ENCODE data around the gene MACF1.
"Not testable (repeated sequence)": the region's sequence is repeated elsewhere in the genome, so short reads cannot be mapped to it uniquely, and the experiment has no call there.

The MACF1 gene

DNA sequence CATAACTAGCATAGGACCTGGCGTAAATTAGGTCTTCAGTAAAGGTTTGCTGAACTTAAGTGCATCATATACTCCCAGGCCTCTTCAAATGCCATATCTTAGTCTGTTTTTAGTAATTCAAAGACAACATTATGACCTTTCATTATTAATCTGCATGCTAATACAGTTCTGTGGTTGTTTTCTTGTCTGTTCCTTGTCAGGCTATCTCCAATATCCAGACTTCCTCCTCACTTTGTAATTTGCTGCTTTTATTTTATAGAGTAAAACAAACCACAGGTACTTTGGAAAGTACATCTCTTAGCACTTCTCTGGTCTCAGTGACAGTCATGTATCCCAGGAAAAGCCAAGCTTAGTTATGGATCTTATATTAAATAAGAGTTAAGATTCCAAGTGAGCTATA is 221.9 kb downstream of the MACF1 start:
- no peak for DNase-seq

- no peak for DNase-seq
These were observed 222.9 kb downstream of the MACF1 start for GRCh38 chr1:39427374-39427773.

- DNase-seq = no peak
These were observed 223.4 kb downstream of the MACF1 start for GRCh38 chr1:39427912-39428311.

GRCh38 chr1:39431927-39432326 is 227.4 kb downstream of the MACF1 start:
- no peak for DNase-seq

DNA sequence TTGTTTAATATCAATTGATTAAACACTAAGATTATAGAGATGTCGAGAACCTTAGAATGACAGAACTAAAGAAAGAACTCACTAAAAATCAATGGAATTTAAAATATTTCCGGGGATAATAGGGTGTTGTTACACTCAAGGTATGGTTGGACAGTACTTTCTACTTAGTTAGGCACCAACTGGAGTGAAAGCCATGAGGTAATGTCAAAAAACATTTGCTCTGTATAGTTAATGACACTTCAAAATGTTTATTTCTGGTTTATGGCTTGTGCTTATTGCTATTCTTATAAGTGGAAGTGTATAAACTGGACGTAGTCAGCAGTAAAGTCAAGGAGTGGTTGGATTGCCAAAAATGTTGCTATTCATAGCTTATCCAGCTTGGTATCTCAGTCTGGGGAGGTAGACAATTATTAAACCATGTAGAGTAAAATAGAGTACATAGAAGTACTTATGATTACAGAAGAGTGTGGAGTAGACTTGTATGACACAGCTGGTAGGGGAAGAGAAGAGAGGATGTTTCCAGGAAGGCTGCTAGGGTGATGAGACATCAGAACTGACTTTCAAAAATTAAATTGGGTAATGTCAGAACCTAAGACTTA is 230.4 kb downstream of the MACF1 start:
- no peak for DNase-seq

GRCh38 chr1:39435597-39435996 is 231.1 kb downstream of the MACF1 start:
- no peak for DNase-seq

GRCh38 chr1:39436842-39437241 is 232.3 kb downstream of the MACF1 start:
- no peak for DNase-seq

DNA sequence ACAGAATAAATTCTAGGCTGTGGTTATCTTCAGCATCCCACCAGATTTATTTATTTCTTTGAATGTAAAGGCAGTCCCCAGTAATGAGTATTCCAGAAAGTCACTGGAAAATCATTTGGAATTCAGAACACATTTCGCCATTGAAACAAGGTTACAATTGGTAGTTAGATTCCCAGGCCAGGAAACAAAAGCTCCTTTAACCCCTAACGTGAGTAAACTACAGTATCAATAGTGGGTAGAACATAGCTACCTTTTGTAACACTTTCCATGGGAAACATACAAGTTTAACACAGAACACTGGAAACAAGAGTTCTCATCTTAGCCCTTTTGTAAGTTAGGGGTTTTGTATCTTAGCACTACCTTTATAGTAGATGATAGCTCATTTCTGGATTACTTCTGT is 233.5 kb downstream of the MACF1 start:
- no peak for DNase-seq

- no peak for DNase-seq
These were observed 236.4 kb downstream of the MACF1 start for GRCh38 chr1:39440856-39441255.

GRCh38 chr1:39441797-39442196 is 237.3 kb downstream of the MACF1 start:
- DNase-seq = no peak

DNA sequence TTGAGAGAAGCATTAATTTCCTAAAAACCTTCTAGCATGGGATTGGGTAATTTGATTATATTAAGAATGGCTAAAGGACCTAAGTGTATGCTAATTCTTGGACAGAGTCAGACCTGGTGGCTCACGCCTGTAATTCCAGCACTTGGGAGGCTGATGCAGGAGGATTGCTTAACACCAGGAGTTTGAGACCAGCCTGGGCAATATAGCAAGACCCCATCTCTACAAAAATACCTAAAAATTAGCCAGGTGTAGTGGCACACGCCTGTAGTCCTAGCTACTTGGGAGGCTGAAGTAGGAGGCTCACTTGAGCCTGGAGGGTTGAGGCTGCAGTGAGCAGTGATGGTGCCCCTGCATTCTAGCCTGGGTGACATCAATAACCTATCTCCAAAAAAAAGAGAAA is 241.1 kb downstream of the MACF1 start:
- no peak for DNase-seq

- no peak for DNase-seq
These were observed 242.6 kb downstream of the MACF1 start for GRCh38 chr1:39446986-39447567.

GRCh38 chr1:39450041-39450440 is 245.5 kb downstream of the MACF1 start:
- DNase-seq = not testable (repeated sequence)

GRCh38 chr1:39450956-39451606 is 246.6 kb downstream of the MACF1 start:
- no peak for DNase-seq

DNA sequence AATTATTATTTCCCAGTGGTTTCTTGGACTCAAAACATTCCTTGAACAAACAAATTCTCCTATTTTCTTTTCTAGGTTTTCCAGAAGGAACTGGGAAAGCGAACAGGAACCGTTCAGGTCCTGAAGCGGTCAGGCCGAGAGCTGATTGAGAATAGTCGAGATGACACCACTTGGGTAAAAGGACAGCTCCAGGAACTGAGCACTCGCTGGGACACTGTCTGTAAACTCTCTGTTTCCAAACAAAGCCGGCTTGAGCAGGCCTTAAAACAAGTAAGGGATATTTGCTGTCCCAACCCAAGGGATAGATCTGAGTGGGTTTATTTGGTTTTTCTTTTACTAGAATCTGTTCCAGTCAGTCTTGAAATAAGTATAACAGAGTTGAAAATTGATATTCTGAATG is 247.6 kb downstream of the MACF1 start:
- DNase-seq = no peak

GRCh38 chr1:39452540-39452939 is 248.0 kb downstream of the MACF1 start:
- no peak for DNase-seq

GRCh38 chr1:39453603-39454002 is 249.1 kb downstream of the MACF1 start:
- no peak for DNase-seq

DNA sequence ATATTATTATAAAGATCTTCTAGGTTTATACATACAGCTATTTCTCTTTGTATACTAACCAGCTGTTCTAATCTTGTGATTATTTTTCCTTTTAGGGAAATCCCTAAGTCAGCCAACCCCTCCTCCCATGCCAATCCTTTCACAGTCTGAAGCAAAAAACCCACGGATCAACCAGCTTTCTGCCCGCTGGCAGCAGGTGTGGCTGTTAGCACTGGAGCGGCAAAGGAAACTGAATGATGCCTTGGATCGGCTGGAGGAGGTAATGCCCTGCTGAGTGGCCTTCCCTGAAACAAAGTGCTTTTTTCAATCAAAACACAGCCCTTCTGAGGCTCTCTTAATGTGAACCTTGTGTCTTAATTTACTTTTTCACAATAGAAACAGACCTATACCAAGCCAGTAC is 254.5 kb downstream of the MACF1 start:
- no peak for DNase-seq

GRCh38 chr1:39462074-39462473 is 257.6 kb downstream of the MACF1 start:
- DNase-seq = no peak

DNA sequence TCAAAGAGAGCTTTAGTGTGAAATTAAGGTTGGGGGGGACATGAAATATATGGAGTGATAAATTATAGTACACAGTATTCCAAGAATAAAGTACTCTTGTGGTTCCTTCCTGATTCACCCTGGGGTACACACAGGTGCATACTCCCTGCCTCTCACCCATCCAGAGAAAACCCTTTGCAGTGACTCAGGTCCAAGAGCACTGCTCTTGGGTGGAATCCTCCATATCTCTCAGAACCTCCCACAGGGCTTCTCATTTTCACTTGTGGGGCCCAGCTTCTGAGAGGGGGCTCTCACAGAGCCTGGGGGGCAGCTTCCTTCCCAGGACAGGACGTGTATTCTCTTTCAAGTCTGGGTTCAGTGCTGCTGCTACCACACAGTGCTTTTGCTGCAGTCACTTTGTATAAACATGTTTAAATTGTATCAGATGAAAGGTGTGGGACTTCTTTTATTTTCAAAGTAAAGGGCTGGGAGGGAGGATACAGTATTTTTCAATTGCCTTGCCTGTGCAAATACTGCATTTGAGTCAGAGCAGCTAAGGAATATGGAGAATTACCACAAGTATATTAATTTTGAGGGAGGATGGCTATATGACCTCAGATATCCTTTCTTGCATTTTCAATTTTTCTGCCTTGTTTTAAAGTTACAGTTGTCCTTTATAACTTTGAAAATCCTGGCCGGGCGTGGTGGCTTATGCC is 262.1 kb downstream of the MACF1 start:
- DNase-seq = no peak

DNA sequence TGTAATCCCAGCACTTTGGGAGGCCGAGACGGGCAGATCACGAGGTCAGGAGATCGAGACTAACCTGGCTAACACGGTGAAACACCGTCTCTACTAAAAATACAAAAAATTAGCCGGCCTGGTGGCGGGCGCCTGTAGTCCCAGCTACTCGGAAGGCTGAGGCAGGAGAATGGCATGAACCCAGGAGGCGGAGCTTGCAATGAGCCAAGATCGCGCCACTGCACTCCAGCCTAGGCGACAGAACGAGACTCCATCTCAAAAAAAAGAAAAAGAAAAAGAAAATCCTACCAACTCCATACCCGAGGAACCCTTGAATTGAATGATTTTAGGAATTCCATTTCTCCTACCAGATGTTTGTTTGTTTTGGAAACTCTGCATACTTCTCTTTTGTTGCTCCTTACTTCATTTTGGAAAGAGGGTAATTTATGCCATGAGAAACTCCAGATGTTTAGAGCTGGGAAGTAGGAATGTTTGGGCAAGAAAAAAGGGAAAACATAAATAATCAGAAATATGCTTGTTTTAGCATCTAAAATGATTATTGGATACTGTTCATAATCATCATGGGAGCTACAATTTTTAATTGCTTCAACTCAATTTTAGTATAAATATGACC is 262.7 kb downstream of the MACF1 start:
- not testable (repeated sequence) for DNase-seq

GRCh38 chr1:39469150-39469549 is 264.7 kb downstream of the MACF1 start:
- DNase-seq = no peak

DNA sequence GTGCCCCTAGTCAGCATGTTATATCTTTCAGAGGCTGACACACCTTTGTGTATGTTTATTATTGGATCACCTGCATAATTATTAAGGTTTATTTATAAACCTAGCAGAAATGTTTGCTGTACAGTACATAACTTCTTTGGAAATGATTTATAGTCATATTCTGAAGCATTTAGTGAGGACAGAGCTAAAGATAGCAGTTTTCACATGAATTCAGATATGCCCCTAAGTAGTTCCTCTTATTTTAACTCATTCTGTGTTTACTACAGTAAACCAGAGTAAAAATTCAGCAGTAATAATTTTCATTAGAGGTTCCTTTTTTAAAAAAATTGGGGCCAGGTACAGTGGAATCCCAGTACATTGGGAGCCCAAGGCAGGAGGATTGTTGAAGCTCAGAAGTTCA is 265.5 kb downstream of the MACF1 start:
- DNase-seq = no peak

DNA sequence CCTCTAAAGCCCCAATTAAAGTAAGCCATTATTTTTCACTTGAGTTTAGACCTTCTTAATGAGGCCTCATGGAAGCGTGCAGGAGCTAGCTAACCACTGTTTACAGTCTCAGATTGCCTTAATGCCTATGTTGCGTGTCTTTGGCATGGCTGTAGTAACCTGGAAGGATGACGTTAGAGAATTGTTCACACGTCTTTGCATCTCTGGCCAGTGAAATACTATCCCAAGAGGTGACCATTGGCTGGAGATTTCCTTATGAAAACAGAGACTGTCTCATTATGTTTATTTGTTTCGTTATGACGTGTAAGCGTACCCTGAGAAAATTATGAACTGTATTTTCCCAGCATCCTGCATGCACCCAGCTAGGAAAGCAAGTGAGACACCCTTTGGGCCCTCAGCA is 268.3 kb downstream of the MACF1 start:
- no peak for DNase-seq
